OCI-LY3 (cell line): ENCODE results near the gene SGSM2.

Experiments used
- H2AFZ ChIP-seq: fragments of 200-600, 300-600 bp; shearing (Covaris generic); 2 replicates; pipeline ENCODE4 v1.6.0; 2014; ENCODE audit warnings: antibody characterized with exemption, low read depth, low read length
- H3K27ac ChIP-seq: fragments of 200-600, 300-600 bp; sonication (generic); 2 replicates; pipeline ENCODE4 v1.5.1; 2014; ENCODE audit warnings: mild to moderate bottlenecking, low read length, moderate library complexity, mixed read lengths
- H3K27me3 ChIP-seq: fragments of 200-600, 300-600 bp; sonication (generic); 2 replicates; pipeline ENCODE4 v1.6.1; 2014; ENCODE audit warnings: low read depth, low read length, mixed read lengths
- H3K36me3 ChIP-seq: fragments of 200-600, 300-600 bp; sonication (generic); replicated peaks from 2 replicates; pipeline ENCODE3; 2014; ENCODE audit warnings: low read depth, low read length, mixed read lengths
- H3K4me1 ChIP-seq: fragments of 300-600, 200-600 bp; sonication (generic); 2 replicates; pipeline ENCODE4 v1.6.1; 2014; ENCODE audit warnings: low read length, mixed read lengths
- H3K4me2 ChIP-seq: fragments of 200-600, 300-600 bp; sonication (generic); 2 replicates; pipeline ENCODE4 v1.6.1; 2014; ENCODE audit warnings: low read length, mixed read lengths
- H3K4me3 ChIP-seq: fragments of 300-600, 200-600 bp; sonication (generic); 2 replicates; pipeline ENCODE4 v1.5.1; 2014; ENCODE audit warnings: antibody characterized with exemption, mild to moderate bottlenecking, low read length, moderate library complexity
- H3K79me2 ChIP-seq: fragments of 300-600, 200-600 bp; shearing (Covaris generic); 2 replicates; pipeline ENCODE4 v1.6.1; 2014; ENCODE audit warnings: mild to moderate bottlenecking, low read length, mixed read lengths
- H3K9ac ChIP-seq: fragments of 300-600, 200-600 bp; shearing (Covaris generic); 2 replicates; pipeline ENCODE4 v1.6.0; 2014; ENCODE audit warnings: mild to moderate bottlenecking, low read length, moderate library complexity
- H3K9me3 ChIP-seq: fragments of 200-600, 300-600 bp; shearing (Covaris generic); 2 replicates; pipeline ENCODE4 v1.6.1; 2014; ENCODE audit warnings: low read length, mixed read lengths; ENCODE audit not compliant: insufficient read depth
- H4K20me1 ChIP-seq: fragments of 200-600, 300-600 bp; sonication (generic); 2 replicates; pipeline ENCODE4 v1.6.1; 2016; ENCODE audit warnings: low read length, mixed read lengths; ENCODE audit not compliant: insufficient read depth
- EZH2phosphoT487 ChIP-seq: fragments of 200-600 bp; shearing (Covaris generic); IDR thresholded peaks from 2 replicates; pipeline ENCODE4 v1.6.1; 2018; ENCODE audit warnings: antibody characterized with exemption, mixed run types, low read depth
- TF ChIP-seq, protein P1 (sequence below): fragments of 200-600, 300-600 bp; sonication (generic); IDR thresholded peaks from 2 replicates; pipeline ENCODE4 v1.5.1; 2014; ENCODE audit warnings: antibody characterized with exemption, low read length, low read depth

Gene SGSM2

DNA sequence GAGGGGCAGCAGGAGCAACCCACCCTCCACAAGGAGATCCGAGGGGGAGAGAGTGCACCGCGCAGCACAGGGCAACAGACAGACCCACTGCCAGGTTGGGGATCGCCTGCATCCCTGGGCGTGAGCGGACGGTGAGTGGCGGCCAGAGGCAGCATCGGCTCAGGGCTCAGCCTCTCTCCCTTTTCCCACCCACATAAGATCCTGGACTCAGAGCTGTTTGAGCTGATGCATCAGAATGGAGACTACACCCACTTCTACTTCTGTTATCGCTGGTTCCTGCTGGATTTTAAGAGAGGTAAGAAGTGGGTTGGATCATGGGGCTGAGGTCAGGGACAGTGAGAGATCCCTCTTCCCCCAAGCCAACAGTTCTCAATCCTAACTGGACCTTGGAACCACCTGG, 40.4 kb downstream of the SGSM2 start:
- H3K36me3 ChIP-seq: no peaks in the 10 kb centered on the region
- no peak overlapping the region for H3K4me3 ChIP-seq
- no peak overlapping the region for H3K27ac ChIP-seq
- no peaks in the 10 kb centered on the region for H3K79me2 ChIP-seq
- H3K4me2 ChIP-seq: no peak overlapping the region
- H3K9ac ChIP-seq: no peak overlapping the region
- no peaks in the 10 kb centered on the region for H3K27me3 ChIP-seq
- TF ChIP-seq, protein P1, sequence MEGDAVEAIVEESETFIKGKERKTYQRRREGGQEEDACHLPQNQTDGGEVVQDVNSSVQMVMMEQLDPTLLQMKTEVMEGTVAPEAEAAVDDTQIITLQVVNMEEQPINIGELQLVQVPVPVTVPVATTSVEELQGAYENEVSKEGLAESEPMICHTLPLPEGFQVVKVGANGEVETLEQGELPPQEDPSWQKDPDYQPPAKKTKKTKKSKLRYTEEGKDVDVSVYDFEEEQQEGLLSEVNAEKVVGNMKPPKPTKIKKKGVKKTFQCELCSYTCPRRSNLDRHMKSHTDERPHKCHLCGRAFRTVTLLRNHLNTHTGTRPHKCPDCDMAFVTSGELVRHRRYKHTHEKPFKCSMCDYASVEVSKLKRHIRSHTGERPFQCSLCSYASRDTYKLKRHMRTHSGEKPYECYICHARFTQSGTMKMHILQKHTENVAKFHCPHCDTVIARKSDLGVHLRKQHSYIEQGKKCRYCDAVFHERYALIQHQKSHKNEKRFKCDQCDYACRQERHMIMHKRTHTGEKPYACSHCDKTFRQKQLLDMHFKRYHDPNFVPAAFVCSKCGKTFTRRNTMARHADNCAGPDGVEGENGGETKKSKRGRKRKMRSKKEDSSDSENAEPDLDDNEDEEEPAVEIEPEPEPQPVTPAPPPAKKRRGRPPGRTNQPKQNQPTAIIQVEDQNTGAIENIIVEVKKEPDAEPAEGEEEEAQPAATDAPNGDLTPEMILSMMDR: no peak
- TF ChIP-seq EZH2phosphoT487: no peak
- no peaks in the 10 kb centered on the region for H3K4me1 ChIP-seq
- H3K9me3 ChIP-seq: no peaks in the 10 kb centered on the region
- no peaks in the 10 kb centered on the region for H4K20me1 ChIP-seq
- no peak overlapping the region for H2AFZ ChIP-seq

DNA sequence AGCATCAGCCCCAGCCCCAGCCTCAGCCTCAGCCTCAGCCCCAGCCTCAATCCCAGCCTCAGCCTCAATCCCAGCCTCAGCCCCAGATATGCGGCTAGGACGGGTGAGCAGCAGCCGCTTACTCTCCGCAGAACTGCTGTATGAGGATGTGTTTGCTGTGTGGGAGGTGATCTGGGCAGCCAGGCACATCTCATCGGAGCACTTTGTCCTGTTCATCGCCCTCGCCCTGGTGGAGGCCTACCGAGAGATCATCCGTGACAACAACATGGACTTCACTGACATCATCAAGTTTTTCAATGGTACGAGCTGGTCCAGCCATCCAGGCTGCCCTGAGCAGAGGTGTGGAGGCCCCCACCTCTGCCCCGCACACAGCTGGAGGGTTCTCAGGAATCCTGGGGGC, 41.6 kb downstream of the SGSM2 start:
- H3K4me3 ChIP-seq: no peak overlapping the region
- H3K79me2 ChIP-seq: no peaks in the 10 kb centered on the region
- no peaks in the 10 kb centered on the region for H3K4me1 ChIP-seq
- TF ChIP-seq, protein P1: no peak
- TF ChIP-seq EZH2phosphoT487: no peak
- no peak overlapping the region for H3K27ac ChIP-seq
- H3K36me3 ChIP-seq: no peaks in the 10 kb centered on the region
- H4K20me1 ChIP-seq: no peaks in the 10 kb centered on the region
- no peak overlapping the region for H3K4me2 ChIP-seq
- H3K27me3 ChIP-seq: no peaks in the 10 kb centered on the region
- no peak overlapping the region for H3K9ac ChIP-seq
- H3K9me3 ChIP-seq: no peaks in the 10 kb centered on the region
- no peak overlapping the region for H2AFZ ChIP-seq

DNA sequence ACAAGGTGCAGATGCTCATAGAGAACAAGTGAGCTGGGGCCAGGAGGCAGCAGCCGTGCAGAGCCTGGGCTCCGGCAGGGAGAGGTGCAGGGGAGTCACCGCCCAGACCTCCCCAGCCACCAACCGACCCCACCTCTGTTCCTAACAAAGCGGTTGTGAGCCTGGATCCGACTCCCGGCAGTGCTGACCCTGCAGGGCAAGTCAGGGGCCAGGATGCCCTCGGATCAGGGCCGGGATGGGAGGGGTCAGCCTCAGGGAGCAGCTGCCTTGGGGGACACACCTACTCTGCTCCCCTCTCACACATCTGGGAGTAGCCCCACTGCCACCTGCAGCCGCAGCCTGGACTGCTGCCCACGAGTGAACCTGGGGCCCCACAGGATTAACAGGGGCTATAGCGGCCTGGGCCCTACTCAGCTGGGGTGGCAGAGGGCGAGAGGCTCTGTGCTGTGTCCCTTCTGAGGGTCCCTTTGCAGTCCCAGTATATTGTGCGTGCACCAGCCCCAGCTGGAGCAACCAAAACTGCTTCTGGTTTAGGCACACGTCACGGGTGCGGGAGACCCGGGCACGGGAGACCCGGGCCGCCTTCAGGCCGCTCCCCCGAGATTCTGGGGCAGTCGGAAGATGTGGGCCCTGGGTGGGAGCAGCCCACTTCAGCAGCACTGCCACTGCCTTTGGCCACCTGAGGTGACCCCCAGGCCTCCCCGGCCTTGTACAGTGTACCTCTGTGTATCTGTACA, 42.4 kb downstream of the SGSM2 start:
- Histone ChIP-seq H3K36me3 (no peaks in the 10 kb centered on the region), H3K9me3 (no peaks in the 10 kb centered on the region), H2AFZ (no peak overlapping the region), H3K4me3 (no peak overlapping the region), H3K79me2 (no peaks in the 10 kb centered on the region), H3K9ac (no peak overlapping the region), H3K4me1 (no peaks in the 10 kb centered on the region), H3K27ac (no peak overlapping the region), H4K20me1 (no peaks in the 10 kb centered on the region), H3K27me3 (no peaks in the 10 kb centered on the region), H3K4me2 (no peak overlapping the region)
- TF ChIP-seq, protein P1: no peak
- TF ChIP-seq EZH2phosphoT487: no peak

DNA sequence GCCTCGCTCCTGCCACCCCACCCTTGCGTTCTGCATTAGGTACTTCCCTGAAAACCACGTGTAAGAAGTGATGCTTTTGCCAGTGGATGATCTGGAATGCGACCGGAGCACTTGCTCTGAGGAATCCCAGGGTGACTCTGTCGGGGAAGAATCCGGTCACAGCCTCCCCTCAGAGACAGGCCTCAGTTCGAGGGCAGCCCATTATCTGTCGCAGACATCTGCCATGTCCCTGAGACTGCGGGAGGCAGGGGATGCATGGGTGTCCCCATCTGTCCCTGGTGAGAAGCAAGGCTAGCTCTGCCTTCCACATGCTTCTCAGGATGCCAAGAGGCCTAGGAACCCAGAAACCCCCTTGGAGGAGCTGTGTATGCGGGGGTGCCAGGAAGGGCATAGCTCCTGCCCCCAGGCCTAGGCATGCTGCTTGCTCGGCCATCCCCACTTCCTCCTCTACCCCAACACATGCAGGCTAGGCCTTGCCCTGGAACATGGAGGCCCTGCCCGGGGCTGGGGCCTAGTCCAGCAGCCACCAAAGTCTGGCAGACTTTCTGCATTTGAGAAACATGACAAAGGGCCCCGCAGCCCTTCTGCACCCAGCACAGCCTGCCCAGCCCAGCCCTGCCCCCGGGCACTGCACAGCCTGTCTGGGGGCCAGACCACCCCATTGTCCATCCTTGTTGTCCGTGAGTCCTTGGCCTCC, 43.1 kb downstream of the SGSM2 start:
- Histone ChIP-seq H3K36me3 (no peaks in the 10 kb centered on the region), H3K79me2 (no peaks in the 10 kb centered on the region), H3K4me1 (no peaks in the 10 kb centered on the region), H3K9me3 (no peaks in the 10 kb centered on the region), H2AFZ (no peak overlapping the region), H3K4me3 (no peak overlapping the region), H3K27me3 (no peaks in the 10 kb centered on the region), H4K20me1 (no peaks in the 10 kb centered on the region), H3K4me2 (no peak overlapping the region), H3K27ac (no peak overlapping the region), H3K9ac (no peak overlapping the region)
- TF ChIP-seq, protein P1: no peak
- no peak for TF ChIP-seq EZH2phosphoT487
